Osteocyte (in vitro differentiated cells): ENCODE results near the gene CRMP1. TPM values are rescaled to one million over a fixed set of nuclear protein-coding genes. Genes with fewer than 3 reads are reported as not detected.

Source experiments
- DNase-seq: peaks from one replicate; pipeline ENCODE4 v3.0.0; 2021; ENCODE audit warnings: mixed read lengths; ENCODE audit not compliant: unreplicated experiment; ENCODE audit errors: extremely low spot score
- H3K27ac Mint-ChIP-seq: one replicate; pipeline ENCODE4 v1.8.0; 2021; ENCODE audit warnings: mild to moderate bottlenecking, mixed read lengths; ENCODE audit not compliant: unreplicated experiment
- H3K27me3 Mint-ChIP-seq: one replicate; pipeline ENCODE4 v1.8.0; 2021; ENCODE audit warnings: mixed read lengths; ENCODE audit not compliant: unreplicated experiment
- H3K36me3 Mint-ChIP-seq: one replicate; pipeline ENCODE4 v1.8.0; 2021; ENCODE audit warnings: mixed read lengths; ENCODE audit not compliant: unreplicated experiment
- H3K4me1 Mint-ChIP-seq: one replicate; pipeline ENCODE4 v1.8.0; 2021; ENCODE audit warnings: mixed read lengths; ENCODE audit not compliant: unreplicated experiment
- H3K4me3 Mint-ChIP-seq: one replicate; pipeline ENCODE4 v1.8.0; 2021; ENCODE audit warnings: mild to moderate bottlenecking, moderate library complexity, mixed read lengths; ENCODE audit not compliant: unreplicated experiment
- H3K9me3 Mint-ChIP-seq: one replicate; pipeline ENCODE4 v1.8.0; 2021; ENCODE audit warnings: mixed read lengths; ENCODE audit not compliant: unreplicated experiment
- total RNA-seq: library from RNA; stranded (reverse); gene quantifications from 2 replicates; pipeline ENCODE4 v1.2.1, GENCODE V29; 2021
- TF ChIP-seq, protein P1 (sequence below): fragments of 200-600 bp; sonication (generic); IDR thresholded peaks from 2 replicates; pipeline ENCODE4 v1.5.0; 2021; ENCODE audit warnings: antibody characterized with exemption, mild to moderate bottlenecking, moderate library complexity

The CRMP1 gene
- total RNA-seq, 1 donor from 2014 or later: 24.5 TPM

DNA sequence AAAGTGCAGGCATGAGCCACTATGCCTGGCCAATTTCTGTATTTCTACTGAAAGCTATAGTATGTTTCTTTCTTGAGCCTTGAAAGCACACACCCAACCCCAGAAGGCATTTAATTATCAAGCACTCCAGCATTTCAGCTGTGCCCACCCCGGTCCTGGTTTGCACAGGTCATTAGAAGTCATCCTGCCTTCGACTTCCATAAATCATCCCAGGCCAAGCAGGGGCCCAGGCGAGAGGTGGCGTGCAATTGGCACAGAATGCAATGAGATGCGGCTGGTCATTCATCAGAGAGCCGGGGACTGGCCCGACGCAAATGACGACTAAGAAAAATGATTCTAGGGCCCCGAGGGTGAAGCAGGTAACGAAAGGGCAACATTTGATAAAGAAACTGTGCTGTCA lies 24.8 kb upstream of the CRMP1 start:
- no peak for DNase-seq
- H3K36me3 Mint-ChIP-seq: no peaks in the 10 kb centered on the region
- no peak overlapping the region for H3K4me3 Mint-ChIP-seq
- H3K9me3 Mint-ChIP-seq: no peaks in the 10 kb centered on the region
- TF ChIP-seq, protein P1, sequence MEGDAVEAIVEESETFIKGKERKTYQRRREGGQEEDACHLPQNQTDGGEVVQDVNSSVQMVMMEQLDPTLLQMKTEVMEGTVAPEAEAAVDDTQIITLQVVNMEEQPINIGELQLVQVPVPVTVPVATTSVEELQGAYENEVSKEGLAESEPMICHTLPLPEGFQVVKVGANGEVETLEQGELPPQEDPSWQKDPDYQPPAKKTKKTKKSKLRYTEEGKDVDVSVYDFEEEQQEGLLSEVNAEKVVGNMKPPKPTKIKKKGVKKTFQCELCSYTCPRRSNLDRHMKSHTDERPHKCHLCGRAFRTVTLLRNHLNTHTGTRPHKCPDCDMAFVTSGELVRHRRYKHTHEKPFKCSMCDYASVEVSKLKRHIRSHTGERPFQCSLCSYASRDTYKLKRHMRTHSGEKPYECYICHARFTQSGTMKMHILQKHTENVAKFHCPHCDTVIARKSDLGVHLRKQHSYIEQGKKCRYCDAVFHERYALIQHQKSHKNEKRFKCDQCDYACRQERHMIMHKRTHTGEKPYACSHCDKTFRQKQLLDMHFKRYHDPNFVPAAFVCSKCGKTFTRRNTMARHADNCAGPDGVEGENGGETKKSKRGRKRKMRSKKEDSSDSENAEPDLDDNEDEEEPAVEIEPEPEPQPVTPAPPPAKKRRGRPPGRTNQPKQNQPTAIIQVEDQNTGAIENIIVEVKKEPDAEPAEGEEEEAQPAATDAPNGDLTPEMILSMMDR: no peak
- no peaks in the 10 kb centered on the region for H3K4me1 Mint-ChIP-seq
- peaks cover 35% of the 10 kb centered on the region for H3K27me3 Mint-ChIP-seq
- H3K27ac Mint-ChIP-seq: no peak overlapping the region

DNA sequence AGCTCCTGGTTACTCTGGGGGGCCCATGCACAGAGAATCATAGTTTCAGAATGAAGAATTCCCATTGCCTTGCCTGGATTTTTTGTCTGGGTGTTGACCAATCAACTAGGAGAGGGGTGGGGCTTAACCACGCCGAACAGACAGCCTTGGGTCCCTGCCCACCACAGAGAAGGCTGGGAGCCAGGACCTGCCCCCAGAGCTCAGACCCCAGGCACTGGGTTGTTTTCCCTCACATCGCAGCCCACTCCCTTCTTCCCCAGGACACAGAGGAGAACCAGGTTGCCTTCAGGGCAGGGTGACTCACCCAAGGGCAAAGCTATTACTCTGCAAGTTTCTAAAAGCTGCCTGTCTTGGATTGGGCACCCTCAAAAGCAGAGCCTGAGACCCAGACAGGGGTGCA lies 23.3 kb upstream of the CRMP1 start:
- no peak overlapping the region for H3K4me3 Mint-ChIP-seq
- no peaks in the 10 kb centered on the region for H3K36me3 Mint-ChIP-seq
- H3K27ac Mint-ChIP-seq: no peak overlapping the region
- TF ChIP-seq, protein P1: no peak
- no peaks in the 10 kb centered on the region for H3K9me3 Mint-ChIP-seq
- no peak for DNase-seq
- peaks cover 29% of the 10 kb centered on the region for H3K27me3 Mint-ChIP-seq
- no peaks in the 10 kb centered on the region for H3K4me1 Mint-ChIP-seq

DNA sequence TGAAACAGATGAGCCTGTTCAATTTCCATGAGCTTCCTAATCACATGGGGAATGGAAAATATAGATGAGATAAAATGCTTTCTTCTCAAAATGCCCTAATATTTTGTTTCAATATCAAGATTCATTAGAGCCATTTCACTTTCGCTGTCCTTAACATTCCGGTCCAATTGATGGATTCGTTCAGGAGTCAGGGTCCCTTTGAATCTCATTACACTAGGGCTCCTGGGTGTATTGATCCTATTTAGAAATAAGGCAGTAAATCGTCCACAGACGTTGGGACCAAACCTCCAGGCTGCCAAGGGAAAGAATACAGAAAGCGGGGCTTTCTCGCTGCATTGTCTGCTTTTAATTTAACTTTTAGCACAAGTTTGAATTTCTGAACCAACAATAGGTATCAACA lies 20.6 kb upstream of the CRMP1 start:
- H3K27me3 Mint-ChIP-seq: peaks cover 31% of the 10 kb centered on the region
- no peak for DNase-seq
- no peaks in the 10 kb centered on the region for H3K36me3 Mint-ChIP-seq
- TF ChIP-seq, protein P1: no peak
- H3K9me3 Mint-ChIP-seq: peaks cover 5% of the 10 kb centered on the region
- H3K27ac Mint-ChIP-seq: no peak overlapping the region
- no peaks in the 10 kb centered on the region for H3K4me1 Mint-ChIP-seq
- H3K4me3 Mint-ChIP-seq: no peak overlapping the region

DNA sequence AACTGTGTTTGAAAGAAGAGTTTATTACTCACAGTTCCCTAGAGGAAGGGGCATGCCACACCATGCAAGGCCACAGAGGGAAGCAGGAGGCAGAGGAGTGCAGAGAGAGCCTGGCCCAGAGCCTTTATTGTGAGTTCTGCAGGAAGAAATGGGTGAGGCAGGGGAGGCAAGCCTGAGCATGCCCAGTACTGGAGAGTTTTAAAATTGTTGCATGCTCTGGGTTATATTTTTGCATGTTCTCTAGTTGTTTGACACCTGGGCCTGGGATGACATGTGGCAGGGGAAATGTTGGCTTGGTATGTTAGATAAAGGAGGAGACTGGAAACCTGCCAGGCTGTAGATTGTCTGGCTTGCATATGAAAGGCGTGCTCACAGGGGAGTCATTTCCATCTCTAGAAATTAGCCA lies 19.7 kb upstream of the CRMP1 start:
- DNase-seq: no peak
- Mint-ChIP-seq H3K4me1 (no peaks in the 10 kb centered on the region), H3K36me3 (no peaks in the 10 kb centered on the region), H3K27ac (no peak overlapping the region), H3K27me3 (peaks cover 31% of the 10 kb centered on the region), H3K4me3 (no peak overlapping the region), H3K9me3 (peaks cover 5% of the 10 kb centered on the region)
- TF ChIP-seq, protein P1: no peak

DNA sequence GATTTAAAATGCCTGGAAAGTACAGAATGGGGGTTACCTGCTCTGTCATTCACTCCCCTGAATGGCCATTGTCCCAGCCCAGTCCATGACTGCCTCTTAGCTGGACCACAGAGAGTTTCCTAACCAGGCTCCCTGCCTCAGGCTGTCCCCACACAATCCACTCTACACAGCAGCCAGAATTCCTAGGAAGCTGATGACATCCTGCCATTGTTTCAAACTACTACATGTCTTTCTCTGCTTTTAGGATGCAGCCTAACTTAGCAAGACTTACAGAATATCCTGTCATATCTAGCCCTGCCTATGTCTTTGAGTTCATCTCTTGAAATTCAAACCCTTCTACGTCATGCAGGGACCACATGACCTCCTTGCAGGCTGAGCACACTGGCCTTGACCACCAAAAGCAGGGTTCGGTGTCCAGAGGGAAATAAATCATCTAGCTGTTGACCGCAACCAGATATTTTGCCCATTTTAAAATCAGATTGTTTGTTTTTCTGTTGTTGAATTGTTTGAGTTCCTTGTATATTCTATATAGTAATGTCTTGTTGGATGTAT lies 16.1 kb upstream of the CRMP1 start:
- no peak overlapping the region for H3K27ac Mint-ChIP-seq
- peaks cover 10% of the 10 kb centered on the region for H3K9me3 Mint-ChIP-seq
- H3K4me1 Mint-ChIP-seq: no peaks in the 10 kb centered on the region
- no peaks in the 10 kb centered on the region for H3K36me3 Mint-ChIP-seq
- peaks cover 36% of the 10 kb centered on the region for H3K27me3 Mint-ChIP-seq
- no peak for DNase-seq
- TF ChIP-seq, protein P1: no peak
- no peak overlapping the region for H3K4me3 Mint-ChIP-seq
